ENCODE data around the gene CTBP2. TPM values are rescaled to one million over a fixed set of nuclear protein-coding genes. Genes with fewer than 3 reads are reported as not detected.

The CTBP2 gene
- total RNA-seq, 1 experiment from 2014 or later, result 97.2 TPM

DNA sequence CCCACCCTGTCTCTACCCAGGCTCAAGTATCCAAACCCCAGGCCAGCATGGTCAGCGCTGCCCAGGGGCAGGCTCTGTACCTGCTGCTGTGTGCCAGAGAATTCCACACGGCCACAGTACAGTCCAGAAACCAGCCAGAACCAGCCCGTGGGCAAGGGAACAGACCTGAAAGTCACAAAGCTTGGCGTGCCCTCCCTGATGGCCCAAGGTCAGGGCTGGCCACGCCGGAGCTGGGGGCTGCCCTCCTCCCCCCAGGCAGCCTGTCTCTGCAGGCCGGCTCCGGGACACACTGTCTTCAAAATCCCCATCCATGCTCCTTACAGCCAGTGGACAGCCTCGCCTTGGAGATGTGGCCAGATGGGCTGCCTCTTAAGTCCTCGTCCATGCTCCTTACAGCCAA, 78.4 kb downstream of the CTBP2 start:
- CTCF ChIA-PET, result no interaction called here

DNA sequence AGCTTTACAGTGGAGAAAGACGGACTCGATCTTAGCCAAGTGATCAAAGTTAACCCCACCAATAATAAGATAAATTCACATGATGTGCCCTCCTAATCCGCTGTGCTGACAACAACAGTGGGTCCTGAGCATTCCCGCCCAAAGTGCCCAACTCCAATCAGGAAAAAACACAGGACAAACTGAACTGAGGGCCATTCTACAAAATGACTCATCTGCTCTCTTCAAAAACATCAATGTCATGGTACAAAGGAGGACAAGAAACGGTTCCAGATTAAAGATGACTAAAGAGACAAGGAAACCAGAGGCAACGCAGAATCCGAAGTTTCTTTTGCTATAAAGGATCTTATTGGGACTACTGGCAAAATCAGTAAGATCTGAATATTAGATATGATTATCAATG, 79.4 kb downstream of the CTBP2 start:
- no peak overlapping the region for H3K27ac Mint-ChIP-seq (ENCODE audit: unreplicated experiment)
- Histone ChIP-seq H3K27me3 (replicated peaks; ENCODE audit: control insufficient read depth, insufficient read depth, low read length) (no peaks in the 10 kb centered on the region), H3K36me3 (ENCODE audit: control insufficient read depth, insufficient read depth, low read length) (peaks cover 2% of the 10 kb centered on the region), H3K4me1 (no peaks in the 10 kb centered on the region), H3K9me3 (no peaks in the 10 kb centered on the region), H3K4me3 (ENCODE audit: low read depth, low read length) (no peak overlapping the region)
- no TSS peak for BruUV-seq (replicated peaks)
- CTCF ChIA-PET, result no interaction called here
- H3K36me3 Mint-ChIP-seq (ENCODE audit: insufficient read depth, unreplicated experiment), result peaks cover 58% of the 10 kb centered on the region
- H3K27me3 Mint-ChIP-seq (ENCODE audit: insufficient read depth, unreplicated experiment), result no peaks in the 10 kb centered on the region
- DNase-seq, result no peak
- POLR2A ChIA-PET, result no interaction called here
- TF ChIP-seq, protein P1, sequence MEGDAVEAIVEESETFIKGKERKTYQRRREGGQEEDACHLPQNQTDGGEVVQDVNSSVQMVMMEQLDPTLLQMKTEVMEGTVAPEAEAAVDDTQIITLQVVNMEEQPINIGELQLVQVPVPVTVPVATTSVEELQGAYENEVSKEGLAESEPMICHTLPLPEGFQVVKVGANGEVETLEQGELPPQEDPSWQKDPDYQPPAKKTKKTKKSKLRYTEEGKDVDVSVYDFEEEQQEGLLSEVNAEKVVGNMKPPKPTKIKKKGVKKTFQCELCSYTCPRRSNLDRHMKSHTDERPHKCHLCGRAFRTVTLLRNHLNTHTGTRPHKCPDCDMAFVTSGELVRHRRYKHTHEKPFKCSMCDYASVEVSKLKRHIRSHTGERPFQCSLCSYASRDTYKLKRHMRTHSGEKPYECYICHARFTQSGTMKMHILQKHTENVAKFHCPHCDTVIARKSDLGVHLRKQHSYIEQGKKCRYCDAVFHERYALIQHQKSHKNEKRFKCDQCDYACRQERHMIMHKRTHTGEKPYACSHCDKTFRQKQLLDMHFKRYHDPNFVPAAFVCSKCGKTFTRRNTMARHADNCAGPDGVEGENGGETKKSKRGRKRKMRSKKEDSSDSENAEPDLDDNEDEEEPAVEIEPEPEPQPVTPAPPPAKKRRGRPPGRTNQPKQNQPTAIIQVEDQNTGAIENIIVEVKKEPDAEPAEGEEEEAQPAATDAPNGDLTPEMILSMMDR (IDR thresholded peaks at IDR 0.05; ENCODE audit: insufficient read depth in 1 of 2, low read depth in 1 of 2, low read length in 1 of 2, severe bottlenecking in 1 of 2, unreplicated experiment in 1 of 2), result no peak
- no peaks in the 10 kb centered on the region for H3K9me3 Mint-ChIP-seq (ENCODE audit: unreplicated experiment)
- intact Hi-C loops (cut with micrococcal nuclease; ENCODE audit: unreplicated experiment), result no loop called here
- H3K4me1 Mint-ChIP-seq (ENCODE audit: low read depth, unreplicated experiment), result no peaks in the 10 kb centered on the region
- H3K4me3 Mint-ChIP-seq (ENCODE audit: unreplicated experiment), result no peak overlapping the region

More for the DNA sequence above, 78.4 kb downstream of the CTBP2 start:
- H3K27ac Mint-ChIP-seq (ENCODE audit: unreplicated experiment), result no peak overlapping the region
- peaks cover 2% of the 10 kb centered on the region; the same call in 1 of the 2 replicates for H3K36me3 ChIP-seq (ENCODE audit: control insufficient read depth, insufficient read depth, low read length)
- no peaks in the 10 kb centered on the region for H3K4me1 ChIP-seq
- H3K27me3 ChIP-seq (replicated peaks; ENCODE audit: control insufficient read depth, insufficient read depth, low read length), result no peaks in the 10 kb centered on the region
- H3K4me3 ChIP-seq (ENCODE audit: low read depth, low read length), result no peak overlapping the region
- no peaks in the 10 kb centered on the region for H3K9me3 ChIP-seq
- no peaks in the 10 kb centered on the region for H3K4me1 Mint-ChIP-seq (ENCODE audit: low read depth, unreplicated experiment)
- BruUV-seq (replicated peaks), result no TSS peak
- POLR2A ChIA-PET, result no interaction called here
- no peak overlapping the region for H3K4me3 Mint-ChIP-seq (ENCODE audit: unreplicated experiment)
- no peaks in the 10 kb centered on the region for H3K9me3 Mint-ChIP-seq (ENCODE audit: unreplicated experiment)
- DNase-seq, result no peak
- peaks cover 67% of the 10 kb centered on the region for H3K36me3 Mint-ChIP-seq (ENCODE audit: insufficient read depth, unreplicated experiment)
- H3K27me3 Mint-ChIP-seq (ENCODE audit: insufficient read depth, unreplicated experiment), result no peaks in the 10 kb centered on the region
- TF ChIP-seq, protein P1 (IDR thresholded peaks at IDR 0.05; ENCODE audit: insufficient read depth in 1 of 2, low read depth in 1 of 2, low read length in 1 of 2, severe bottlenecking in 1 of 2, unreplicated experiment in 1 of 2), result no peak
- intact Hi-C loops (cut with micrococcal nuclease; ENCODE audit: unreplicated experiment), result no loop called here

DNA sequence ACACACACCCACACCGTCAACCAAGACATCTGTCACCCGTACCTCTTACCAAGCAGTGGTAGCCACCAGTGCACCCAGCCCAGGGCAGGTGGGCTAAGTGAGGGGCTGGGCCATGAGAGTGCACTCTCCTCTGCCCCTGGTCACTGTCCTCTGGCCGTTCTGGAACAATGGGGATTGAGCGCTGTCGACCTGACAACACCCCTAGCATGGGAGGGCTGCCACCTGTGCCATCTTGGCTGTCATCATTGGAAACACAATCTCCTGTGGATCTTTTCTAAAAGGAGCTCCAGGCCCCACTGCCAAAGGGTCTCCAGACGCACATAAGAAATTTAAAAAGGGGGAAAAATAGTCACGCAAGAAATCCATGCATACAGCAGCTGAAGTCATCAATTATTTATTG, 80.1 kb downstream of the CTBP2 start:
- intact Hi-C loops (cut with micrococcal nuclease; ENCODE audit: unreplicated experiment), result no loop called here
- POLR2A ChIA-PET, result no interaction called here
- H3K4me3 ChIP-seq (ENCODE audit: low read depth, low read length), result no peak overlapping the region
- Mint-ChIP-seq H3K36me3 (ENCODE audit: insufficient read depth, unreplicated experiment) (peaks cover 53% of the 10 kb centered on the region), H3K4me1 (ENCODE audit: low read depth, unreplicated experiment) (no peaks in the 10 kb centered on the region), H3K27ac (ENCODE audit: unreplicated experiment) (no peak overlapping the region), H3K9me3 (ENCODE audit: unreplicated experiment) (no peaks in the 10 kb centered on the region), H3K4me3 (ENCODE audit: unreplicated experiment) (no peak overlapping the region), H3K27me3 (ENCODE audit: insufficient read depth, unreplicated experiment) (no peaks in the 10 kb centered on the region)
- no TSS peak for BruUV-seq (replicated peaks)
- peaks cover 2% of the 10 kb centered on the region for H3K36me3 ChIP-seq (ENCODE audit: control insufficient read depth, insufficient read depth, low read length)
- TF ChIP-seq, protein P1 (IDR thresholded peaks at IDR 0.05; ENCODE audit: insufficient read depth in 1 of 2, low read depth in 1 of 2, low read length in 1 of 2, severe bottlenecking in 1 of 2, unreplicated experiment in 1 of 2), result no peak
- no peaks in the 10 kb centered on the region for H3K27me3 ChIP-seq (replicated peaks; ENCODE audit: control insufficient read depth, insufficient read depth, low read length)
- DNase-seq, result no peak
- no peaks in the 10 kb centered on the region for H3K9me3 ChIP-seq
- CTCF ChIA-PET, result no interaction called here
- no peaks in the 10 kb centered on the region for H3K4me1 ChIP-seq
